Measurements from ENCODE around the gene CMTM3. TPM values are rescaled to one million over a fixed set of nuclear protein-coding genes. Genes with fewer than 3 reads are reported as not detected.
"Not testable (repeated sequence)": the region's sequence is repeated elsewhere in the genome, so short reads cannot be mapped to it uniquely, and the experiment has no call there.

CMTM3 gene
- total RNA-seq, 1 donor from 2014 or later: 244 TPM

- H3K36me3 ChIP-seq (ENCODE audit: control insufficient read depth, insufficient read depth, low read length): no peaks in the 10 kb centered on the region
- H3K4me3 ChIP-seq (ENCODE audit: low read depth, low read length): no peak overlapping the region
- TF ChIP-seq CTCF (IDR thresholded peaks at IDR 0.05; ENCODE audit: insufficient read depth, low read length, poor library complexity, severe bottlenecking): no peak
- DNase-seq (ENCODE audit: low read depth): no peak
- H3K27me3 ChIP-seq (ENCODE audit: control insufficient read depth, insufficient read depth, low read length): no peaks in the 10 kb centered on the region
Measured at GRCh38 chr16:66621973-66622372, 17.5 kb downstream of the CMTM3 start.

- no peak for TF ChIP-seq CTCF (IDR thresholded peaks at IDR 0.05; ENCODE audit: insufficient read depth, low read length, poor library complexity, severe bottlenecking)
- H3K27me3 ChIP-seq (ENCODE audit: control insufficient read depth, insufficient read depth, low read length): no peaks in the 10 kb centered on the region
- H3K36me3 ChIP-seq (ENCODE audit: control insufficient read depth, insufficient read depth, low read length): no peaks in the 10 kb centered on the region
- H3K4me3 ChIP-seq (ENCODE audit: low read depth, low read length): no peak overlapping the region
- DNase-seq (ENCODE audit: low read depth): no peak
Measured at GRCh38 chr16:66622863-66623262, 18.4 kb downstream of the CMTM3 start.

- DNase-seq (ENCODE audit: low read depth): no peak
- no peak for TF ChIP-seq CTCF (IDR thresholded peaks at IDR 0.05; ENCODE audit: insufficient read depth, low read length, poor library complexity, severe bottlenecking)
- Histone ChIP-seq H3K4me3 (ENCODE audit: low read depth, low read length) (no peak overlapping the region), H3K27me3 (ENCODE audit: control insufficient read depth, insufficient read depth, low read length) (no peaks in the 10 kb centered on the region), H3K36me3 (ENCODE audit: control insufficient read depth, insufficient read depth, low read length) (no peaks in the 10 kb centered on the region)
Measured at GRCh38 chr16:66623755-66624154, 19.3 kb downstream of the CMTM3 start.

GRCh38 chr16:66627611-66628378 lies 23.3 kb downstream of the CMTM3 start:
- not testable (repeated sequence) for DNase-seq (ENCODE audit: low read depth); H3K4me3 ChIP-seq (ENCODE audit: low read depth, low read length)

GRCh38 chr16:66629856-66630255 lies 25.4 kb downstream of the CMTM3 start:
- TF ChIP-seq CTCF (IDR thresholded peaks at IDR 0.05; ENCODE audit: insufficient read depth, low read length, poor library complexity, severe bottlenecking): no peak
- no peak for DNase-seq (ENCODE audit: low read depth)
- Histone ChIP-seq H3K4me3 (ENCODE audit: low read depth, low read length) (no peak overlapping the region), H3K27me3 (ENCODE audit: control insufficient read depth, insufficient read depth, low read length) (no peaks in the 10 kb centered on the region), H3K36me3 (ENCODE audit: control insufficient read depth, insufficient read depth, low read length) (no peaks in the 10 kb centered on the region)

More at GRCh38 chr16:66627611-66628378, 23.3 kb downstream of the CMTM3 start:
- not testable (repeated sequence) for H3K36me3 ChIP-seq (ENCODE audit: control insufficient read depth, insufficient read depth, low read length); H3K27me3 ChIP-seq (ENCODE audit: control insufficient read depth, insufficient read depth, low read length)

- DNase-seq (ENCODE audit: low read depth); H3K4me3 ChIP-seq (ENCODE audit: low read depth, low read length); H3K27me3 ChIP-seq (ENCODE audit: control insufficient read depth, insufficient read depth, low read length); H3K36me3 ChIP-seq (ENCODE audit: control insufficient read depth, insufficient read depth, low read length): not testable (repeated sequence)
Measured at GRCh38 chr16:66630561-66631260, 26.2 kb downstream of the CMTM3 start.

- H3K4me3 ChIP-seq (ENCODE audit: low read depth, low read length); H3K27me3 ChIP-seq (ENCODE audit: control insufficient read depth, insufficient read depth, low read length); DNase-seq (ENCODE audit: low read depth); H3K36me3 ChIP-seq (ENCODE audit: control insufficient read depth, insufficient read depth, low read length): not testable (repeated sequence)
Measured at GRCh38 chr16:66631558-66631957, 27.1 kb downstream of the CMTM3 start.
